H1 (cell line): ENCODE measurements around the gene TXNRD2. TPM values are rescaled to one million over a fixed set of nuclear protein-coding genes. Genes with fewer than 3 reads are reported as not detected.

Experiments used
- BACH1 ChIP-seq: IDR thresholded peaks from 2 replicates; pipeline ENCODE4 v1.6.1; 2012; ENCODE audit warnings: low read length, improper control_type of control experiment
- FOSL1 ChIP-seq: IDR thresholded peaks from 2 replicates; pipeline ENCODE4 v1.6.1; 2011; ENCODE audit warnings: mild to moderate bottlenecking, low read depth, low read length, moderate library complexity; ENCODE audit not compliant: insufficient read depth
- polyA plus RNA-seq, 7 experiments: library from polyadenylated mRNA; depleted of rRNA in 3 of 7; stranded (reverse) in 5 of 7; unstranded in 2 of 7; fragments of >200 nt in 5 of 7; fragments of 200-250 nt in 2 of 7; gene quantifications; 1 replicate in 5 of 7; 2 replicates in 1 of 7; 4 replicates in 1 of 7; pipeline versions ENCODE4 v1.2.1 to v1.2.3, GENCODE V29; 2011 to 2013; ENCODE audit warnings: missing spikeins in 2 of 7, mixed read lengths in 2 of 7
- total RNA-seq: library from RNA; stranded (reverse); fragmentation: NEBNext Ultra II Directional; extraction: Animal tissue kit (Norgen Biotek cat#: 25700); gene quantifications from 2 replicates; pipeline ENCODE4 v1.2.1, GENCODE V29; 2021
- TF ChIP-seq, protein P1 (sequence below): fragments of 300-600 bp; sonication (generic); IDR thresholded peaks from 2 replicates; pipeline ENCODE4 v1.7.1; 2012; ENCODE audit warnings: low read length, moderate library complexity, mild to moderate bottlenecking, inconsistent platforms; ENCODE audit not compliant: insufficient replicate concordance

TXNRD2 gene
- total and polyA plus RNA-seq, 2 of the 8 experiments (the other 6 are each of a cell fraction or from before 2014, with no cell fraction given), result 14.8 to 21.9 TPM

DNA sequence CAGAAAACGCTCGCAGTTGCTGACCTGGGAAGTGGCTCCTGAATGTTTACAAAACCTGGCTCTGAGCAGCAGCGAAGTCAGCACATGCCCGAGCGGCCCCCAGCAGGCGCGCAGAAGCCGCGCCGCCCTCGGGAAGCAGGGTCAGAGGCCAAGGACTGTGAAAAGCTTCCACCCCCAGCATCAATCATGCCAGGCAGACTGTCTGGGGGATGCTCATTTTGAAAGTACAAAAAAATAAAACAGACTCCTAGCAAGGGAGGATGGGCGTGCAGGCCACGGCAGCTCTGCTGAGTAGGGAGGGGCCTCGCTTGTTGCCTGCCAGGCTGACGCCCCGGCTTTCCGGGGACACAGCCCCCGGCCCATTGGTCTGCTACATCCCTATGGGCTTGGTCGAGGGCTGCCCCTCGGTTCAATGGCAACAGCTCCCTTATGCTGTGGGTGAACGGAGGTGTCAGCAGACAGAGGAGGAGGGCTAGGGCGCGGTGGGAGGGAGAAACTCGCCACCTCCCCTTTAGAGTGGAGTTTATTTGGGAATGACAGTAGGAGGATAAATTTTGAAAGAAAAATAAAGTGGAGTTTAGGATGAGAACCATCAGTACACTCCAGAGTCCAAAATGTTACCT, 49.2 kb downstream of the TXNRD2 start (continued):
- no peak for TF ChIP-seq FOSL1
- TF ChIP-seq, protein P1, sequence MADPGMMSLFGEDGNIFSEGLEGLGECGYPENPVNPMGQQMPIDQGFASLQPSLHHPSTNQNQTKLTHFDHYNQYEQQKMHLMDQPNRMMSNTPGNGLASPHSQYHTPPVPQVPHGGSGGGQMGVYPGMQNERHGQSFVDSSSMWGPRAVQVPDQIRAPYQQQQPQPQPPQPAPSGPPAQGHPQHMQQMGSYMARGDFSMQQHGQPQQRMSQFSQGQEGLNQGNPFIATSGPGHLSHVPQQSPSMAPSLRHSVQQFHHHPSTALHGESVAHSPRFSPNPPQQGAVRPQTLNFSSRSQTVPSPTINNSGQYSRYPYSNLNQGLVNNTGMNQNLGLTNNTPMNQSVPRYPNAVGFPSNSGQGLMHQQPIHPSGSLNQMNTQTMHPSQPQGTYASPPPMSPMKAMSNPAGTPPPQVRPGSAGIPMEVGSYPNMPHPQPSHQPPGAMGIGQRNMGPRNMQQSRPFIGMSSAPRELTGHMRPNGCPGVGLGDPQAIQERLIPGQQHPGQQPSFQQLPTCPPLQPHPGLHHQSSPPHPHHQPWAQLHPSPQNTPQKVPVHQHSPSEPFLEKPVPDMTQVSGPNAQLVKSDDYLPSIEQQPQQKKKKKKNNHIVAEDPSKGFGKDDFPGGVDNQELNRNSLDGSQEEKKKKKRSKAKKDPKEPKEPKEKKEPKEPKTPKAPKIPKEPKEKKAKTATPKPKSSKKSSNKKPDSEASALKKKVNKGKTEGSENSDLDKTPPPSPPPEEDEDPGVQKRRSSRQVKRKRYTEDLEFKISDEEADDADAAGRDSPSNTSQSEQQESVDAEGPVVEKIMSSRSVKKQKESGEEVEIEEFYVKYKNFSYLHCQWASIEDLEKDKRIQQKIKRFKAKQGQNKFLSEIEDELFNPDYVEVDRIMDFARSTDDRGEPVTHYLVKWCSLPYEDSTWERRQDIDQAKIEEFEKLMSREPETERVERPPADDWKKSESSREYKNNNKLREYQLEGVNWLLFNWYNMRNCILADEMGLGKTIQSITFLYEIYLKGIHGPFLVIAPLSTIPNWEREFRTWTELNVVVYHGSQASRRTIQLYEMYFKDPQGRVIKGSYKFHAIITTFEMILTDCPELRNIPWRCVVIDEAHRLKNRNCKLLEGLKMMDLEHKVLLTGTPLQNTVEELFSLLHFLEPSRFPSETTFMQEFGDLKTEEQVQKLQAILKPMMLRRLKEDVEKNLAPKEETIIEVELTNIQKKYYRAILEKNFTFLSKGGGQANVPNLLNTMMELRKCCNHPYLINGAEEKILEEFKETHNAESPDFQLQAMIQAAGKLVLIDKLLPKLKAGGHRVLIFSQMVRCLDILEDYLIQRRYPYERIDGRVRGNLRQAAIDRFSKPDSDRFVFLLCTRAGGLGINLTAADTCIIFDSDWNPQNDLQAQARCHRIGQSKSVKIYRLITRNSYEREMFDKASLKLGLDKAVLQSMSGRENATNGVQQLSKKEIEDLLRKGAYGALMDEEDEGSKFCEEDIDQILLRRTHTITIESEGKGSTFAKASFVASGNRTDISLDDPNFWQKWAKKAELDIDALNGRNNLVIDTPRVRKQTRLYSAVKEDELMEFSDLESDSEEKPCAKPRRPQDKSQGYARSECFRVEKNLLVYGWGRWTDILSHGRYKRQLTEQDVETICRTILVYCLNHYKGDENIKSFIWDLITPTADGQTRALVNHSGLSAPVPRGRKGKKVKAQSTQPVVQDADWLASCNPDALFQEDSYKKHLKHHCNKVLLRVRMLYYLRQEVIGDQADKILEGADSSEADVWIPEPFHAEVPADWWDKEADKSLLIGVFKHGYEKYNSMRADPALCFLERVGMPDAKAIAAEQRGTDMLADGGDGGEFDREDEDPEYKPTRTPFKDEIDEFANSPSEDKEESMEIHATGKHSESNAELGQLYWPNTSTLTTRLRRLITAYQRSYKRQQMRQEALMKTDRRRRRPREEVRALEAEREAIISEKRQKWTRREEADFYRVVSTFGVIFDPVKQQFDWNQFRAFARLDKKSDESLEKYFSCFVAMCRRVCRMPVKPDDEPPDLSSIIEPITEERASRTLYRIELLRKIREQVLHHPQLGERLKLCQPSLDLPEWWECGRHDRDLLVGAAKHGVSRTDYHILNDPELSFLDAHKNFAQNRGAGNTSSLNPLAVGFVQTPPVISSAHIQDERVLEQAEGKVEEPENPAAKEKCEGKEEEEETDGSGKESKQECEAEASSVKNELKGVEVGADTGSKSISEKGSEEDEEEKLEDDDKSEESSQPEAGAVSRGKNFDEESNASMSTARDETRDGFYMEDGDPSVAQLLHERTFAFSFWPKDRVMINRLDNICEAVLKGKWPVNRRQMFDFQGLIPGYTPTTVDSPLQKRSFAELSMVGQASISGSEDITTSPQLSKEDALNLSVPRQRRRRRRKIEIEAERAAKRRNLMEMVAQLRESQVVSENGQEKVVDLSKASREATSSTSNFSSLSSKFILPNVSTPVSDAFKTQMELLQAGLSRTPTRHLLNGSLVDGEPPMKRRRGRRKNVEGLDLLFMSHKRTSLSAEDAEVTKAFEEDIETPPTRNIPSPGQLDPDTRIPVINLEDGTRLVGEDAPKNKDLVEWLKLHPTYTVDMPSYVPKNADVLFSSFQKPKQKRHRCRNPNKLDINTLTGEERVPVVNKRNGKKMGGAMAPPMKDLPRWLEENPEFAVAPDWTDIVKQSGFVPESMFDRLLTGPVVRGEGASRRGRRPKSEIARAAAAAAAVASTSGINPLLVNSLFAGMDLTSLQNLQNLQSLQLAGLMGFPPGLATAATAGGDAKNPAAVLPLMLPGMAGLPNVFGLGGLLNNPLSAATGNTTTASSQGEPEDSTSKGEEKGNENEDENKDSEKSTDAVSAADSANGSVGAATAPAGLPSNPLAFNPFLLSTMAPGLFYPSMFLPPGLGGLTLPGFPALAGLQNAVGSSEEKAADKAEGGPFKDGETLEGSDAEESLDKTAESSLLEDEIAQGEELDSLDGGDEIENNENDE, result no peak
- no peak for TF ChIP-seq BACH1
